Astrocyte (in vitro differentiated cells and primary cell): Measurements from ENCODE around the gene DDX59.

ENCODE experiments used
- EZH2 ChIP-seq: IDR thresholded peaks from 2 replicates; pipeline ENCODE4 v1.6.1; 2012; ENCODE audit warnings: mild to moderate bottlenecking, low read length, inconsistent platforms; ENCODE audit not compliant: insufficient read depth
- TF ChIP-seq, protein P1 (sequence below): IDR thresholded peaks from 2 replicates; pipeline ENCODE4 v1.5.1; 2011; ENCODE audit warnings: low read depth, mild to moderate bottlenecking, inconsistent platforms, low read length, moderate library complexity; ENCODE audit not compliant: insufficient read depth

DNA sequence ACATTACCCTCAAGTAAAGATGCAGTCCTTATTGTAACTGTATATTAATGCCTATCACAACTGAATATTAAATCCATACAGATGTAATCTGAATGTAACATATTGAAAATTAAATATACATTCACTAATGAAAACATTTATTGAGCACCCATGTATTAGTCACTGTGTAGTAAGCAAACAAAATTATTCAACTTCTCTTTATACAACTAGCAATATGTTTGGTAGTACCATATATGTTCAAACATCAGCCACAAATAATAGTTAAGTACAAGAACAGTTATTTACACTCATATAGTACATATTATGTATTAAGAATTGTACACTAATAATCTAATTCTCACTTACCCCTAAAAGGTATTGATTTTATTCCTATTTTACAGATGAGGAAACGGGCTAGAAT lies 67.1 kb downstream of the DDX59 start:
- TF ChIP-seq, protein P1, sequence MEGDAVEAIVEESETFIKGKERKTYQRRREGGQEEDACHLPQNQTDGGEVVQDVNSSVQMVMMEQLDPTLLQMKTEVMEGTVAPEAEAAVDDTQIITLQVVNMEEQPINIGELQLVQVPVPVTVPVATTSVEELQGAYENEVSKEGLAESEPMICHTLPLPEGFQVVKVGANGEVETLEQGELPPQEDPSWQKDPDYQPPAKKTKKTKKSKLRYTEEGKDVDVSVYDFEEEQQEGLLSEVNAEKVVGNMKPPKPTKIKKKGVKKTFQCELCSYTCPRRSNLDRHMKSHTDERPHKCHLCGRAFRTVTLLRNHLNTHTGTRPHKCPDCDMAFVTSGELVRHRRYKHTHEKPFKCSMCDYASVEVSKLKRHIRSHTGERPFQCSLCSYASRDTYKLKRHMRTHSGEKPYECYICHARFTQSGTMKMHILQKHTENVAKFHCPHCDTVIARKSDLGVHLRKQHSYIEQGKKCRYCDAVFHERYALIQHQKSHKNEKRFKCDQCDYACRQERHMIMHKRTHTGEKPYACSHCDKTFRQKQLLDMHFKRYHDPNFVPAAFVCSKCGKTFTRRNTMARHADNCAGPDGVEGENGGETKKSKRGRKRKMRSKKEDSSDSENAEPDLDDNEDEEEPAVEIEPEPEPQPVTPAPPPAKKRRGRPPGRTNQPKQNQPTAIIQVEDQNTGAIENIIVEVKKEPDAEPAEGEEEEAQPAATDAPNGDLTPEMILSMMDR, result no peak
- no peak for TF ChIP-seq EZH2
